ENCODE measurements around the gene UBE2Q2.
A peak's percentile ranks its signal among the peaks of the same experiment; 100 is the strongest.
"Not testable (repeated sequence)": the region's sequence is repeated elsewhere in the genome, so short reads cannot be mapped to it uniquely, and the experiment has no call there.

The UBE2Q2 gene

DNA sequence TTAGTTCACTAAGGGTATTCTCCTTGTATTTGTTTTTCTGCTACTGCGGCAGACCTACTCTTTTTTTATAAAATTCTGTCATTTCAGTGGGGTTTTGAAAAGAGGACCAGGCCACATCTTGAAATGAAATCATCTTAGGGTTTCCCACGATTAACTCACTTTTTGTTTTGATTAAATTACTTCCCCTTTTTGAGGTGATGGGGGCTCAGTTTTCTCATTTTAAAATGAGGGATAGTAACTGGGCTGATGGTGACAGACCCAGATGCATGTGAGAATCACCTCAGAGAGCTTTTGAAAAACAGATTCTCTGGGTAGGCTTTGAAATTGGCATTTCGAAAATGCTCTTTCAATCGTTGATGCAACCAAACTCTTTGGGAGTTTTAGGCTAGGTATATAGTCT is 24.2 kb downstream of the UBE2Q2 start:
- no peak for DNase-seq

DNA sequence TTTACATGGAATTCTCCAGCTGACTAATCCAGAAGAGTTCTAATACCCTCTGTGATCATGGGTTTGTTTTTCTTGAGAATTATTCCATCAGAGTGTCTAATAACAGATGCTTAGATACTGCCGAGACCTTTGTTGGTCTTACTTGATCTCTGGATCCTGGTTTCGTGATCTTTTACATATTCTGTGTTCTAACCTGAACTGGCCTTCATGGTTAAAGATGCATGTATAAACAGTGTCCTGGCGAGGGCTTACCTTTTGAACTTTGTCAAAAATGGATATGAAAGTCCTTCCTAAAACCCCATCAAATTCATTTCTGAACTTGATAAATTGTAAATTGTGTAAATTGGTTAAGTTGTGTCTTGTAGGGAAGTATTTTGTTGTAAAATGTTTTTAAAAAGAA is 24.8 kb downstream of the UBE2Q2 start:
- DNase-seq = no peak

DNA sequence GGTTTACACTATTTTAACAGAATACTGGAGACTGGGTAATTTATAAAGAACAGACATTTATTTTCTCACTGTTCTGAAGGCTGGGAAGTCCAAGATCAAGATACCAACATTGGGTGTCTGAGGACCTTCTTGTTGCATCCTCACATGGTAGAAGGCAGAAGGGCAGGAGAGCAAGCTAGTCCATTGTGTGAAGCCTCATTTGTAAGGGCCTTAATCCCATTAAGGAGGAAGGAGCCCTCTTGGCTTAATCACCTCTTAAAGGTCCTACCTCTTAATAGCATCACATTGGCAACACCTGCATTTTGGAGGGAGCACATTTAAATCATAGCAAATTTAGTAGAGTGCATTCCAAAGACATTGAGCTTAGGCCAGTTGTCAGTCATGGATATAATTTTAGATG is 26.2 kb downstream of the UBE2Q2 start:
- no peak for DNase-seq

DNA sequence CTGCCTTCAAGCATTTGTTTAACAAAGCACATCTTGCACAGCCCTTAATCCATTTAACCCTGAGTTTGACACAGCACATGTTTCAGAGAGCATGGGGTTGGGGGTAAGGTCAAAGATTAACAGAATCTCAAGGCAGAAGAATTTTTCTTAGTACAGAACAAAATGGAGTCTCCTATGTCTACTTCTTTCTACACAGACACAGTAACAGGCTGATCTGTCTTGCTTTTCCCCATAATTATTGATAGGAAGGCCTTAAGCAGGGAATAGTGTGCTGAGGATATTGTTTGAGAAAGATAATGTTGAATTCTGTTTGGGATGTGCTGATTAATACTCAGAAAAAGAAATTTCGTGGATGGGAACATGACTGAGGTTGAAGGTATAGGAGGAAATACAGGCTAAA is 28.3 kb downstream of the UBE2Q2 start:
- not testable (repeated sequence) for DNase-seq

DNA sequence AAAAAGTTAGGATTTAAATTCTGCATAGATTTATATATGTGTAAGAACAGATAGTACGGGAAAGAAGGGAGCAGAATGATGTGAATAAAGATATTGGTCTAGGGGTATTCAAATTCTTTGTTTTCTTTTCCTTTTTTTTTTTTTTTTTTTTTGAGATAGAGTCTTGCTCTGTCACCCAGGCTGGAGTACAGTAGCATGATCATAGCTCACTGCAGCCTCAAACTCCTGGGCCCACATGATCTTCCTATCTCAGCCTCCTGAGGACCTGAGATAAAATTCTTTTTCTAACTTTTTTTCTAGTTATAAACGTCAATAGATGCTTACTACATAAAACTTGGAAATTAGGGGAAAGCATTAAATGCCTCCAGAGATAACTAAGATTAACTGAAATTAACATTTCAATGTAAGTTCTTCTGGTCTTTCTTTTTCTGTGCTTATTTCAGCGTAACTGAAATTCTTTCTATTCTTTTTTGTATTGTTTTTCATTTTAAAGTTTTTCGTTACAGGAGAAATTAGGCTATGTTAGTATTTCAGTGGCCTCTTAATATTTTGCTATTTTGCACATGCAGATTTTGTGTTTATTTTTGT is 29.2 kb downstream of the UBE2Q2 start:
- no peak for DNase-seq

DNA sequence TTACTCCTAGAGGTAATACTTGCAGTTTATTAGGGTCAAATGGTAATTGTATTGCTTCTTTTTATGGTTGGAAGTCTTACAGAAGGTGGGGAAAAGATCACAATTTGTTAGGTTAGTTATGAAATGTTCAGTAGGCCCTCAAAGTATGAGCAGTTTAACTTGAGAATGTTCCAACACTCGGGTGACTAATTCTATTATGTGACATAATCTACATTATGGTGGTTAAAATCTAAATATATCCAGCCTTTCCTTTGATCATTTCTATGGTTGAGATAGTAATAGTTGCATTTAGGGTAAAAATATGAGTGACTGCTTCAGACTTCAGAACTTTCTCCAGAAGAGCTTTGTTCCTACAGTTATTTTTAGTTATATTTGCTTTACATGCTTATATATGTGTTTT is 40.8 kb downstream of the UBE2Q2 start:
- DNase-seq = no peak

DNA sequence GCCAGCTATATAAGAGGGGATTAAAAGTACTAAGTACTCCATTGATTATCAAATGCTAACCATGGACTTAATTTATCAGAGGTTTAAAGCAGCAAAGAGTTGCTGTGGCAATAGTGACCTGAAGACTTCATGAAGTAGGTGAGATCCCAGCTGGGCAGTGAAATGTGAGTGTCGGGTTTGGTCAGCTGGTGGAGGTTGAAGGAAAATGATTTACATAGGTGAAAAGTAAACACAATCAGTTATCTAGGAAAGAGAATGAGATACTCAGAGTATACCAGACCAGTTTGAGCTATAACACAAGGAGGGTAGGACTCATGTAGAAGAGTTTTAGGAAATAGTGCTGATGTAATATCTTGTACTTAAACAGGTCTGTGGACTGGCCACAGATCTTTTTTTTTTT is 43.9 kb downstream of the UBE2Q2 start:
- no peak for DNase-seq

DNA sequence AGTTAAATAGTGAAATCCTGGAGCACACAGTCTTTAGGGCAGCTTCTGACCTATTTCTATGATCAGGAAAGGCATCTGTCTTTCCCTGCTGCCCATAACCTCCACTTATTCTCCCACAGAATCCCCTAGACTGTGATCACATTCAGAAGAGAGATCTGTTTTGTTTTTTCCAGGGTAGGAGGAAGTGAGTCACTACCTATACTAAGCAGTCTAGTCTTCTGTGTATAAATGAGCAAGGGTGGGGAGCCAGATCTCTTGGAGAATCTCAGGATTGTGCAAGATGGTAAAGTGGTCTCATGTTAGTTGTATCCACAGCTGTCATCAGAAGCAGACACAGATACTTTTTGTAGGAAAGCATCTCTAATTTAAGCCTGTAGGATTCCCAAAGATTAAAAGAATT is 48.6 kb downstream of the UBE2Q2 start:
- DNase-seq = no peak

DNA sequence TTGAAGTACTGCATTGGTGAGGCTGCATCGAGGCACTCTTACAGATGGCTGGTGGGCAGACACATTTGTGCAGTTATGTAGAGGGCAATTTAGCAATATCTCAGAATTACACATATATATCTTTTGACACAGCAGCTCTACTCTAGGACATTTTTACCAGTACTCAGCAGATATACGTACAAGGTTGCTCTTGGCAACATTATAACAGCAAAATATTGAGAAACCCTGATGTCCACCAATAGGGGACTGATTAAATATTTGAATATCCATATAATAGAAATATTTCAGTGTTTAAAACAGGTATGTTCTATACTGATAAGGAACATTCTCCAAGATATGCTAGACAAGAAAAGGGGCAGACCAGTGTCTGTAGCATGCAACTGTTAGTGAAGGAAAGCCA is 52.5 kb downstream of the UBE2Q2 start:
- no peak for DNase-seq

DNA sequence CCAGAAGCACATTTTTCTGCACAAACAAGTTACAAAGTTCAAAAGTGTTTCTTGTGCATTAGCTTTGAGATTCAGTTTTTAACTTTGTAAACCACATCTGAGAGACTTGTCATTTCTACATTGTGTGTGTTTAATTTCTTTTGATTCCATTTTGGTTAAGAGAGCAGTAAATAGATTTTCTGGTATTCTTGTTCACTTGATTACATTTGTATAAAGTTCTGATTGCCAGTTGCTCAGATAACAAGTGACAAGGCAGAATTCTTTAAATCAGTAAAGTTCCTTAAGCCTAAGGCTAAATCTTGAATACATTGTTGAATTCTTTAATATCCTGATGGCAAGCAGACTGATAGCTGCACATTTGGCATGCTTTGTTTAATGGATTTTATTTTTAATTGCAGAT is 57.3 kb downstream of the UBE2Q2 start:
- no peak for DNase-seq

DNA sequence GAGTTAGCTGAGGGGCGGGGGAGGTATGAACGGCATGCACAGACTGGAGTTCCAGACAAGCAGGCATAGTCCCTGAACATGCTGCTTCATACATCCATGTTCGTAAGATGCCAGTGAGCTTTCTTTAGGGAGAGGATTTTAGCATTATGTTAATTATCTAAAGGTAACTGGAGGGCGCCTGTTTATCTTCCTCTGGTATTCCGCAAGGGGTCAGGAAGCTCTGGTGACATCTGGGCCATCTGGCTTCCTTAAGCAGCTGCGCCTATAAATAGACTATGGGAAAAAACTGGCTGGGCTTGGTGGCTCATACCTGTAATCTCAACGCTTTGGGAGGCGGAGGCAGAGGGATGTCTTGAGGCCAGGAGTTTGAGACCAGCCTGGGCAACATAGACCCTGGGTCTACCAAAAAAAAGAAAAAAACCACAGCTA is 58.9 kb downstream of the UBE2Q2 start:
- DNase-seq = no peak

DNA sequence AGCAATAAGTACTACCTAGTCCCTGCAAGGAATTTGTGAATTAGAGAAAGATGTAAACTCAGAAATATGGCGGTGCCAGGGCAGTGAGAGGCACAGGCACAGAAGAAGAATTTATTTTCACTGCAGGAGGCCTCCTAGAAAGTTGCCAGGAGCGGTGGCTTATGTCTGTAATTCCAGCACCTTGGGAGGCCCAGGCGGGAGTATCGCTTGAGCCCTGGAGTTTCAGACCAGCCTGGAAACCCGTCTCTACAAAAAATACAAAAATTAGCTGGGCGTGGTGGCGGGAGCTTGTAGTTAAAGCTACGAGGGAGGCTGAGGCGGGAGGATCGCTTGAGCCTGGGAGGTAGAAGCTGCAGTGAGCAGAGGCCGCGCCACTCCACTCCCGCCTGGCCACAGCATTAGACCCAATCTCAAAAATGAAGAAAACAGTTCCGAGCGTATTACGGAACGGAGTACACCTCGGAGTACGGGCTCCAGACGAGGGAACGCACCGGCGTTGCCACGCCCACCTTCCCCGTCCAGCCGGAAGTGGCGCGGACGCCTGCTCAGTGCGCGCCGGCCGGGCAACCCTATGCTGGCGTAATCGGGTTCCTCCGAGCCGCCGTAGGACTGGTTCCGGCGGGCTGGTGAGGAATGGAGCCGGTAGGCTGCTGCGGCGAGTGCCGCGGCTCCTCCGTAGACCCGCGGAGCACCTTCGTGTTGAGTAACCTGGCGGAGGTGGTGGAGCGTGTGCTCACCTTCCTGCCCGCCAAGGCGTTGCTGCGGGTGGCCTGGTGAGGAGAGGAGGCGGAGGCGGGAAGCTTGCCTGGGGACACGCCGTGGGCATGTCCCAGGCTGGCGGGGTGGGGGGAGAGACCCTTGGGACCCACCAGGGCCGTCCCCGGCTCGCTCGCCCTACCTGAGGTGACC is 60.3 kb downstream of the UBE2Q2 start, which contains the start of gene FBXO22:
TSS of gene FBXO22 (plus strand) at position 548 of the 909 bp plus-strand sequence. CDS start at position 634, 86 bp downstream.
- peak; percentile 83 for DNase-seq

DNA sequence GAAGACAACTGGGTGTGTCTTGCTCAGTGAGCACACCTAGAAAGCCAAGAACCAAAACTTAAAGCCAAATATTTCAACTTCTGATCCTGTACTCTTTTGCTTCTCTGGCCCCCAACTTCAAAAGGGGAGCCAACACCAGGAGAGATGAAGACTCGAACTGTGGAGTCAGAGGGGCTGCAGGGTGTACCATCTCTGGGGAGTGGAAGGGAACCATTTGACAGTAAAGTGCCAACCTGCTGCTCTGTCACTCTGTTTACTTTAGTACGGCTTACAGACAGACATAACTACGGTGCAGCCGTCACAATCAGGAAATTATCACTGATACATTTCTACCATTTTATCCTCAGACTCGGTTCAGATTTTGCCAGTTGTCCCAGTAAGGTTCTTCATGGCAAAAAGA is 62.0 kb downstream of the UBE2Q2 start:
- no peak for DNase-seq

DNA sequence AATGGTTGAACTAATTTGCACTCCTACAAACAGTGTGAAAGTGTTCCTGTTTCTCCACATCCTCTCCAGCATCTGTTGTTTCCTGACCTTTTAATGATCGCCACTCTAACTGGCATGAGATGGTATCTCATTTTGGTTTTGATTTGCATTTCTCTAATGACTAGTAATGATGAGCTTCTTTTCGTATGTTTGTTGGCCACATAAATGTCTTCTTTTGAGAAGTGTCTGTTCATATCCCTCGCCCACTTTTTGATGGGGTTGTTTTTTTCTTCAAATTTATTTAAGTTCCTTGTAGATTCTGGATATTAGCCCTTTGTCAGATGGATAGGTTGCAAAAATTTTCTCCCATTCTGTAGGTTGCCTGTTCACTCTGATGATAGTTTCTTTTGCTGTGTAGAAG is 67.1 kb downstream of the UBE2Q2 start:
- DNase-seq = not testable (repeated sequence)

DNA sequence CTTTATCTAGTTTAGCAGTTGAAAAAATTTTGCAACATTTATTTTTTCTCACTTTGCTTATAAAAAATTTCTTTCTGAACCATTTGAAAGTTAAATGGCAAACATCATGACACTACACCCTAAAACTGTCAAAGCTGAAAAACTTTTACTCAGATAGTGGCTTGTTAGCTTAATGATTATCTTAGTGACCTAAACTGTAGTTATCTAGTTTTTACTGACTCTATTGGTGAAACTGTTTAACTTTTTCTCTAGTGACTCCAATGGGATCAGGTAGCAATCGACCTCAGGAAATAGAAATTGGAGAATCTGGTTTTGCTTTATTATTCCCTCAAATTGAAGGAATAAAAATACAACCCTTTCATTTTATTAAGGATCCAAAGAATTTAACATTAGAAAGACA is 73.7 kb downstream of the UBE2Q2 start:
- DNase-seq = no peak

DNA sequence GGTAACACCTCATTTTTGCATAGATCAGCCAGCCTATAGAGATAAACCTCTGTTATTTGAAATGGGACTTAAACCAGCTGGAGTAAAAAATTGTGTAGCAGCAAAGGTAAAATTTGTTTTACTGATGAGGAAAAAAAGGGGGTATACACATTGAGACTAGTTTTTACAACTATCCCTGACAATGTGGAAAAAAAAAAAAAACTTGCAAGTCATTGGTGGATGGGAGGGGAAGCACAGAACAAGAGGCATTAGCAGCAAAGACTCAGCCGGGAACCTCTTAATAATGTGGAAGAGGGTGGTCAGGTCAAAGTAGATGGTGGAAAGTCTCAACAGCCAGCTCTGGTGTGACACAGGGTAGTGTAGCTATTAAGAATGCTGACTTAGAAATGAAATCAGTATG is 74.9 kb downstream of the UBE2Q2 start:
- DNase-seq = no peak

DNA sequence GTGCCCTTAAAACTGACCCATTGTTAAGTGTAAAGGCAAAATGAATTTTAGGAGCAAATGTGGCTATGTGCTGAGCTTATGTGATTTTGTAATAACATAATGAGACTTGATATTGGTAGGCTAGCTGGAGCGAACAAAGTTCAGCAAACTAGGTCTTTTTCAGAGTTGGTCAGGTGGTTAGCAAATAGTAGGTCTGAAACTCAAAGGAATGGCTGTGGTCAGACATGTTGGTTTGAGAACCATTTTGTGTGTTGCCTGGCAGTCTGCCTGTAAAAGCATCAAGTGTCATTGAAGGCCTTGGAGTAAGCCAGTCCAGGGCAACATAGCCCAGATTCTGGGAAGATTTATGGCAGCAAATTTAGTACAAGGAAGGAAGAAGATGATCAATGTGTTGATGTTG is 76.8 kb downstream of the UBE2Q2 start:
- no peak for DNase-seq

DNA sequence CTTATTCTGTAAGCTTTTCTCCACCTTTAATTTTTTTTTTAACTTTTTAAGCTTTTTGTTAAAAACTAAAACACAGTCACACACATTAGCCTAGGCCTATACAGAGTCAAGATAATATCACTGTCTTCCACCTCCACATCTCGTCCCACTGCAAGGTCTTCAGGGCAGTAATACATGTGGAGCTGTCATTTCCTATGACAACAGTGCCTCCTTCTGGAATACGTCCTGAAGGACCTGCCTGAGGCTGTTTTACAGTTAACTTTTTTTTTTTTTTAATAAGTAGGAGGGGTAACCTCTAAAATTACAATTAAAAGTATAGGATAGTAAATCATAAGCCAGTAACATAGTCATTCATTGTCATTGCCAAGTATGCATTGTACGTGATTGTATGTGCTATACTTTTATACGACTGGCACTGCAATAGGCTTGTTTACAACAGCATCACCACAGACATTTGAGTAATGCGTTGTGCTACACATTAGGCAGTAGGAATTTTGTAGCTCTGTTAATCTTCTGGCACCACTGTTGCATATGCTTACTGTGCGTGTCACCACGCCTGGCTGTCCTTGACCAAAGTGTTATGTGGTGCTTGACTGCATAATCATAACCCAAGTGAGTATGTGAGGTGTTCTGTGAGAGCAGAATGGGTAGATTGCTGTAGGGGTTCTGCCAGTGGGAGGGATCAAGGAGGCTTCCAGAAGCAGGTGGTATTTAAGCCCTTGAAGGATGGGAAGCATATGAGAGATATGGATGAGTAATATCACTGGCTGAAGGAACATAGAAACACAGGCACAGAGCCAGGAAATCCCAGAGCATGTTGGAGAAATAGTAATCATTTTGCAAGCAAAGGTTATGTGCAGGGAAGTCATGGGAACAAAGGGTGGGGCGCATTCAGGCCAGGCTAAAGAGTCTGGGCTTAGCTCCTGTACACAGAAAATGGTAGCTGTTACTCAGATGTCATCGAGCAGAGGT is 78.8 kb downstream of the UBE2Q2 start:
- DNase-seq = peak in 1 of 2 donors; percentile 14

DNA sequence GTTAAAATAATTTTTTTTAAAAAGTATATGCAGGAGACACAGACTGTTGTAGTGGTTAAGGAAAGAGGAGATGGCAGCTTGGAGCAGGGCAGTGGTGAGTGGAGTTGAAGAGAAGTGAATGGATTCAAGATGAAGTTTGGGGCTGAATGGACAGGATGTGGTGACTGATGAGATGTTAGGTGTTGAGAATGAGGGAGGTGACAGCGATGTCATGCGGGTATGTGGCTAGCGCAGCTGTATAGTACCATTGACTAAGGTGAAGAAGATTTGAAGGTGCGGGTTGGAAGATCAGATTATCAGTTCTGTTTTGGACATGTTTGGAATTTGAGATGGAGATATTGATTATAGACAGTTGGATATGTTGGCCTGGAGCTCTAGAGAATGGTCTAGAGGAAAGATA is 80.5 kb downstream of the UBE2Q2 start:
- no peak for DNase-seq

DNA sequence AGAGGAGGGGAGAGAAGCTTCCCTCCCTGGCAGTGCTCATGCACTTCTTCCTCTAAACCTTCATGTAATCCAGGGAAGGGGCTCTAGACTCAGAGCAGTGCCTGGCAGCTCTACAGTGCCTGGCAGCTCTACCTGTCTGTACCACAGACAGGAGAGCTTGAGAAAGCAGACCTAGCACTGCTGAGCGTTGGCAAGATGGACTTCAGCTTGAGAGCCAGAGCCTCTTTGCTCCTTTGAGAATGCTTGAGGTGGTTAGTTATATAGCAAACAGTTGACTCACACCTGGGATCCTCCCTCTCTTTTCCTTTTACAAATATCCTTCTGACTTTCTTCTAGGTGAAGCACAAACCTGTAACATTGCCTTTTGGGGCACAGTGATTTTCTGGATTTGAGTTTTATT is 81.3 kb downstream of the UBE2Q2 start:
- no peak for DNase-seq

DNA sequence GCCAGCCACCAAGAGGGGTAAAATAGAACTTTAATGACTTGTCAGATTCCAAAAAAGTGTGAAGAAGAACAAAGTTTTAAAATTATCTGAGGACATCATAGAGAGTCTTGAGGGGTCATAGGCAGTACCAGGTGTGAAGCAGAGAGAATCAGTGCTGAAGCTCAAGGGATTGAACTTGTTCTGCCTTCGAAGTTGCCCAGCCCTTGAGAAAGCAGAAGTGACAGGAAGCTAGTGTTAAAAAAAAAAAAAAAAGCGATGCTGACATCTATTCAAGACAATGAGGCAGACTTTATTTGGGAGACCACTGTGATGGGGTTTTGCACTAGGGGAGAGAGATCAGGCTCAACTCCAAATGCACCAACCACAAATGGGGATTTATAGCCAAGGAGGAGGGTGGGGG is 82.2 kb downstream of the UBE2Q2 start:
- DNase-seq = no peak

DNA sequence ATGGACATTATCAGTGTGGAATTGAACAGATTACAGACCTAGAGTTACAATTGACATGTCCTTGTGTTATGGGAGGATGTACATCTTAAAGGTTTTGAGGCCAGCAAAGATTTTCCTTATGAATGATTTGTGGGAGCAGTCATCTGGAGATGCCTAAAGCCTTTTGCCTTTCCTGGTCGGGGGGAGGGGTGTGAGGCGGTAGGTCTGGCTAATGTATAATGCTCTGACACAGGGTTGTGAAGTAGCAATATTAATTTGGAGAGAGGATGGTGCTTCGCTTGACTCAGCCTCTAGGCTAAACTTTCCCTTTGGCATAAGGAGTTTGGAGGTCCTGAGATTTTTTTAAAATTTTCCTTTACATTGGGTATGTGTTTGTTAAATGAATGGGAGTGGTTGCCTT is 83.7 kb downstream of the UBE2Q2 start:
- DNase-seq = no peak

DNA sequence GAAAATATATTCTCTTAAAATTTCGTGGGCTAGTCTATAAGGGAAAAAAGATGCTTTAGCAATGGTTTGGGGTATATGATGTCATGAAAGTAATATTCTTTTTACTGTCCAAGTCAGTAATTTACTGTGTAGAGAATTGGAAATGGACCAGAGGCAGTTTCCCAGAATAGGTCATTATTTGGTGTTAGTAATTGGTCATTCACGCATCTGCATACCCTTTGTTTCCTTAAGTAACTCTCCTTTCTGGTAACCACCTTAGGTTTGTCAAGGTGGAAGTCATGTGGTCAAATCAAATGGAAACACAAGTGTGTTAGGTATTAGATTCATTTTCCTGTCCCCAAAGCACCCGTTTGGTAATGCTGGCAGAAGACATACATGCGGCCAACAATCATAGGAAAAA is 84.4 kb downstream of the UBE2Q2 start:
- no peak for DNase-seq
